Sigmoid colon (tissue), 4 donors: Measurements from ENCODE around the gene TSPAN17.

Source experiments
- CTCF ChIP-seq, 4 experiments: fragments of 450-650 bp in 3 of 4; fragments of 200-600 bp in 1 of 4; IDR thresholded peaks; one replicate each; pipeline ENCODE4 v1.5.1; 2016 to 2019; ENCODE audit warnings: antibody characterized with exemption in 4 of 4, mild to moderate bottlenecking in 3 of 4, moderate library complexity in 2 of 4
- EP300 ChIP-seq, 4 donors: sonication (generic); formaldehyde crosslinking; IDR thresholded peaks; one replicate each; pipeline ENCODE4 v1.6.1; 2017; ENCODE audit warnings: antibody characterized with exemption in 4 of 4
- POLR2A ChIP-seq, 2 donors: fragments of 450-650 bp; IDR thresholded peaks; one replicate each; pipeline ENCODE4 v1.6.1; 2016; ENCODE audit warnings: antibody characterized with exemption in 2 of 2, mild to moderate bottlenecking in 2 of 2, moderate library complexity in 2 of 2

- TF ChIP-seq CTCF (IDR thresholded peaks at IDR 0.05) (no peak), POLR2A (IDR thresholded peaks at IDR 0.05) (no peak), EP300 (IDR thresholded peaks at IDR 0.05) (no peak)
Measured at GRCh38 chr5:176643491-176644219, 3.6 kb upstream of the TSPAN17 start.
